Peyer's patch (tissue), 4 donors: ENCODE data around the gene DRGX. TPM values are rescaled to one million over a fixed set of nuclear protein-coding genes. Genes with fewer than 3 reads are reported as not detected.

ENCODE experiments used
- DNase-seq, 3 donors: peaks; one replicate each; pipeline ENCODE4 v3.0.0-alpha.2; 2017 to 2019
- H3K27ac ChIP-seq, 4 donors: fragments of 200-600 bp; sonication (generic); one replicate each; pipeline ENCODE4 v1.5.1; 2016 to 2019
- H3K27me3 ChIP-seq, 2 donors: fragments of 200-600 bp; sonication (generic); one replicate each; pipeline ENCODE4 v1.5.1; 2019
- H3K36me3 ChIP-seq, 3 donors: fragments of 200-600 bp; sonication (generic); one replicate each; pipeline ENCODE4 v1.5.1; 2016 to 2019
- H3K4me1 ChIP-seq, 4 donors: fragments of 200-600 bp; sonication (generic); one replicate each; pipeline ENCODE4 v1.5.1; 2016 to 2019
- H3K4me3 ChIP-seq, 4 donors: fragments of 200-600 bp; sonication (generic); 1 replicate in 3 of 4; 2 replicates in 1 of 4; pipeline ENCODE4 v1.5.1; 2016 to 2019; ENCODE audit warnings: mild to moderate bottlenecking in 1 of 4
- H3K9me3 ChIP-seq, 4 donors: fragments of 200-600 bp; sonication (generic); one replicate each; pipeline ENCODE4 v1.5.1; 2016 to 2019; ENCODE audit warnings: mild to moderate bottlenecking in 1 of 4
- CTCF ChIP-seq, 6 experiments: fragments of 450-650 bp in 4 of 6; fragments of 200-600 bp in 2 of 6; sonication (generic) in 1 of 6; IDR thresholded peaks; one replicate each; pipeline ENCODE4 v1.5.1; 2017 to 2019; ENCODE audit warnings: antibody characterized with exemption in 6 of 6, mild to moderate bottlenecking in 3 of 6, moderate library complexity in 1 of 6
- POLR2A ChIP-seq, 2 donors: fragments of 450-650 bp; IDR thresholded peaks; one replicate each; pipeline ENCODE4 v1.5.1; 2017; ENCODE audit warnings: antibody characterized with exemption in 2 of 2, mild to moderate bottlenecking in 2 of 2, moderate library complexity in 2 of 2
- total RNA-seq, 4 donors: library from RNA; depleted of rRNA; stranded (reverse); fragments of >200 nt; gene quantifications; one replicate each; pipeline ENCODE4 v1.1.0, GENCODE V29; 2016

DRGX gene
- total RNA-seq, 4 donors from 2014 or later: not detected

GRCh38 chr10:49359349-49360270, 36.3 kb downstream of the DRGX start:
- Histone ChIP-seq H3K36me3 (no peaks in the 10 kb centered on the region), H3K27ac (no peak overlapping the region), H3K9me3 (no peaks in the 10 kb centered on the region), H3K4me3 (no peak overlapping the region), H3K27me3 (no peaks in the 10 kb centered on the region), H3K4me1 (no peaks in the 10 kb centered on the region)
- TF ChIP-seq POLR2A (IDR thresholded peaks at IDR 0.05) (no peak), CTCF (IDR thresholded peaks at IDR 0.05) (no peak)
- DNase-seq: no peak

- no peak for DNase-seq
- H3K9me3 ChIP-seq: no peaks in the 10 kb centered on the region
- H3K27me3 ChIP-seq: no peaks in the 10 kb centered on the region
- no peak overlapping the region for H3K27ac ChIP-seq
- no peaks in the 10 kb centered on the region for H3K4me1 ChIP-seq
- H3K4me3 ChIP-seq: no peak overlapping the region
- H3K36me3 ChIP-seq: no peaks in the 10 kb centered on the region
- no peak for TF ChIP-seq POLR2A (IDR thresholded peaks at IDR 0.05)
- no peak for TF ChIP-seq CTCF (IDR thresholded peaks at IDR 0.05)
Measured at GRCh38 chr10:49357910-49358309, 38.0 kb downstream of the DRGX start.

- Histone ChIP-seq H3K27me3 (no peaks in the 10 kb centered on the region), H3K36me3 (no peaks in the 10 kb centered on the region), H3K9me3 (no peaks in the 10 kb centered on the region), H3K27ac (no peak overlapping the region), H3K4me3 (no peak overlapping the region), H3K4me1 (no peaks in the 10 kb centered on the region)
- no peak for TF ChIP-seq CTCF (IDR thresholded peaks at IDR 0.05)
- no peak for TF ChIP-seq POLR2A (IDR thresholded peaks at IDR 0.05)
- no peak for DNase-seq
Measured at GRCh38 chr10:49356944-49357343, 38.9 kb downstream of the DRGX start.

- Histone ChIP-seq H3K27me3 (no peaks in the 10 kb centered on the region), H3K36me3 (no peaks in the 10 kb centered on the region), H3K4me1 (no peaks in the 10 kb centered on the region), H3K4me3 (no peak overlapping the region), H3K9me3 (no peaks in the 10 kb centered on the region), H3K27ac (no peak overlapping the region)
- TF ChIP-seq CTCF (IDR thresholded peaks at IDR 0.05) (no peak), POLR2A (IDR thresholded peaks at IDR 0.05) (no peak)
- no peak for DNase-seq
Measured at GRCh38 chr10:49356181-49356580, 39.7 kb downstream of the DRGX start.

- Histone ChIP-seq H3K4me1 (no peaks in the 10 kb centered on the region), H3K27ac (no peak overlapping the region), H3K4me3 (no peak overlapping the region), H3K36me3 (no peaks in the 10 kb centered on the region), H3K9me3 (no peaks in the 10 kb centered on the region), H3K27me3 (no peaks in the 10 kb centered on the region)
- no peak for DNase-seq
- no peak for TF ChIP-seq POLR2A (IDR thresholded peaks at IDR 0.05)
- no peak for TF ChIP-seq CTCF (IDR thresholded peaks at IDR 0.05)
Measured at GRCh38 chr10:49355221-49355620, 40.7 kb downstream of the DRGX start.
